ENCODE results near the gene TRPC5OS. TPM values are rescaled to one million over a fixed set of nuclear protein-coding genes. Genes with fewer than 3 reads are reported as not detected.
A peak's percentile ranks its signal among the peaks of the same experiment; 100 is the strongest.

TRPC5OS gene
- total and polyA plus RNA-seq, 7 donors: not detected

GRCh38 chrX:111869639-111870034, 6.3 kb upstream of the TRPC5OS start:
- ATAC-seq (peak in 3 of 4 donors; percentile 63 to 83 (median 81)), DNase-seq (no peak)
- Histone ChIP-seq H3K27ac (no peak overlapping the region), H3K4me3 (no peak overlapping the region), H3K36me3 (ENCODE audit: insufficient read depth in 1 of 2, low read depth in 1 of 2) (no peaks in the 10 kb centered on the region), H3K4me1 (no peaks in the 10 kb centered on the region), H3K27me3 (ENCODE audit: insufficient read depth in 3 of 3, low read length in 2 of 3) (peaks cover 0 to 21% (median 0%) of the 10 kb centered on the region in 3 donors), H3K9me3 (no peaks in the 10 kb centered on the region)
- TF ChIP-seq CTCF (IDR thresholded peaks at IDR 0.05): peak; percentile 72
- WGBS, 3 donors: 6 to 29% (median 12%) methylated on average over 1 of the region's 1 CpG
- intact Hi-C loops (cut with DNase I): loop anchor here (5.0 kb wide), 1 partner anchor 773 kb away; no protein-coding TSS in a partner anchor

- intact Hi-C loops (cut with DNase I): no loop called here
- Histone ChIP-seq H3K36me3 (ENCODE audit: insufficient read depth in 1 of 2, low read depth in 1 of 2) (no peaks in the 10 kb centered on the region), H3K9me3 (no peaks in the 10 kb centered on the region), H3K27me3 (ENCODE audit: insufficient read depth in 3 of 3, low read length in 2 of 3) (peaks cover 0 to 26% (median 0%) of the 10 kb centered on the region in 3 donors), H3K27ac (no peak overlapping the region), H3K4me3 (no peak overlapping the region), H3K4me1 (no peaks in the 10 kb centered on the region)
- TF ChIP-seq CTCF (IDR thresholded peaks at IDR 0.05): no peak
- no peak for ATAC-seq
- DNase-seq: no peak
- WGBS, 3 donors: 63 to 68% (median 67%) methylated on average over 3 of the region's 3 CpGs
Measured at GRCh38 chrX:111874241-111874640, 1.7 kb upstream of the TRPC5OS start.

- intact Hi-C loops (cut with DNase I): no loop called here
- Histone ChIP-seq H3K27ac (no peak overlapping the region), H3K27me3 (ENCODE audit: insufficient read depth in 3 of 3, low read length in 2 of 3) (peaks cover 0 to 35% (median 0%) of the 10 kb centered on the region in 3 donors), H3K9me3 (no peaks in the 10 kb centered on the region), H3K4me1 (no peaks in the 10 kb centered on the region), H3K36me3 (ENCODE audit: insufficient read depth in 1 of 2, low read depth in 1 of 2) (no peaks in the 10 kb centered on the region), H3K4me3 (no peak overlapping the region)
- TF ChIP-seq CTCF (IDR thresholded peaks at IDR 0.05): no peak
- ATAC-seq: no peak
- no peak for DNase-seq
- WGBS, 3 donors: 57 to 87% (median 81%) methylated on average over 3 of the region's 3 CpGs
Measured at GRCh38 chrX:111876646-111877045, 665 bp downstream of the TRPC5OS start.

- TF ChIP-seq CTCF (IDR thresholded peaks at IDR 0.05): no peak
- ATAC-seq: no peak
- H3K27ac ChIP-seq: no peak overlapping the region
- no peaks in the 10 kb centered on the region for H3K4me1 ChIP-seq
- H3K4me3 ChIP-seq: no peak overlapping the region
- 55 to 90% (median 89%) methylated on average over 3 of the region's 3 CpGs for WGBS, 3 donors
- H3K9me3 ChIP-seq: no peaks in the 10 kb centered on the region
- H3K36me3 ChIP-seq (ENCODE audit: insufficient read depth in 1 of 2, low read depth in 1 of 2): no peaks in the 10 kb centered on the region
- no peak for DNase-seq
- peaks cover 0 to 35% (median 0%) of the 10 kb centered on the region in 3 donors for H3K27me3 ChIP-seq (ENCODE audit: insufficient read depth in 3 of 3, low read length in 2 of 3)
- intact Hi-C loops (cut with DNase I): no loop called here
Measured at GRCh38 chrX:111877681-111878080, 1.7 kb downstream of the TRPC5OS start.

- no peak for TF ChIP-seq CTCF (IDR thresholded peaks at IDR 0.05)
- no peaks in the 10 kb centered on the region for H3K4me1 ChIP-seq
- no peaks in the 10 kb centered on the region for H3K36me3 ChIP-seq (ENCODE audit: insufficient read depth in 1 of 2, low read depth in 1 of 2)
- no peaks in the 10 kb centered on the region for H3K9me3 ChIP-seq
- H3K4me3 ChIP-seq: no peak overlapping the region
- intact Hi-C loops (cut with DNase I): no loop called here
- H3K27me3 ChIP-seq (ENCODE audit: insufficient read depth in 3 of 3, low read length in 2 of 3): peaks cover 0 to 26% (median 0%) of the 10 kb centered on the region in 3 donors
- 82 to 95% (median 86%) methylated on average over 1 of the region's 1 CpG for WGBS, 3 donors
- H3K27ac ChIP-seq: no peak overlapping the region
- no peak for DNase-seq
- no peak for ATAC-seq
Measured at GRCh38 chrX:111880735-111881134, 4.8 kb downstream of the TRPC5OS start.
